Tibial nerve (tissue), 4 donors: ENCODE results near the gene SIGLEC7. TPM values are rescaled to one million over a fixed set of nuclear protein-coding genes. Genes with fewer than 3 reads are reported as not detected.

ENCODE experiments used
- DNase-seq, 2 donors: peaks; one replicate each; pipeline ENCODE4 v3.0.0-alpha.2; 2019; ENCODE audit warnings: low spot score in 2 of 2
- H3K27ac ChIP-seq, 4 donors: fragments of 200-600 bp; sonication (generic) in 3 of 4; one replicate each; pipeline ENCODE4 v1.5.1; 2017 to 2019; ENCODE audit warnings: mild to moderate bottlenecking in 1 of 4
- H3K27me3 ChIP-seq, 2 donors: fragments of 200-600 bp; sonication (generic) in 1 of 2; one replicate each; pipeline versions ENCODE4 v1.5.1 to v1.6.0; 2017 to 2019
- H3K36me3 ChIP-seq, 3 donors: fragments of 200-600 bp; sonication (generic); one replicate each; pipeline ENCODE4 v1.5.1; 2018 to 2019
- H3K4me1 ChIP-seq, 4 donors: fragments of 200-600 bp; sonication (generic) in 3 of 4; one replicate each; pipeline ENCODE4 v1.5.1; 2017 to 2019
- H3K4me3 ChIP-seq, 4 donors: fragments of 200-600 bp; sonication (generic) in 3 of 4; one replicate each; pipeline ENCODE4 v1.5.1; 2017 to 2019; ENCODE audit warnings: mild to moderate bottlenecking in 1 of 4, moderate library complexity in 1 of 4
- H3K9me3 ChIP-seq, 4 donors: fragments of 200-600 bp; sonication (generic) in 3 of 4; one replicate each; pipeline ENCODE4 v1.5.1; 2017 to 2019
- CTCF ChIP-seq, 5 experiments: fragments of 200-600 bp in 3 of 5; fragments of 450-650 bp in 2 of 5; sonication (generic) in 3 of 5; IDR thresholded peaks; one replicate each; pipeline ENCODE4 v1.5.1; 2016 to 2019; ENCODE audit warnings: antibody characterized with exemption in 5 of 5, mild to moderate bottlenecking in 3 of 5, moderate library complexity in 2 of 5
- EP300 ChIP-seq, 2 donors: sonication (generic); formaldehyde crosslinking; IDR thresholded peaks; one replicate each; pipeline ENCODE4 v1.6.1; 2017; ENCODE audit warnings: antibody characterized with exemption in 2 of 2, mild to moderate bottlenecking in 1 of 2
- POLR2A ChIP-seq, 2 donors: fragments of 450-650 bp; IDR thresholded peaks; one replicate each; pipeline ENCODE4 v1.6.1; 2017; ENCODE audit warnings: antibody characterized with exemption in 2 of 2, mild to moderate bottlenecking in 2 of 2, moderate library complexity in 2 of 2
- WGBS, 2 donors: methylation state at CpG; one replicate each; pipeline ENCODE4 v1.1.5; 2018; 5-methylcytosine and 5-hydroxymethylcytosine counted together
- total RNA-seq, 4 donors: library from RNA; depleted of rRNA; stranded (reverse); fragments of >200 nt; gene quantifications; one replicate each; pipeline ENCODE4 v1.1.0, GENCODE V29; 2016

The SIGLEC7 gene
- total RNA-seq, 4 donors from 2014 or later = 0.42 to 7.5 (median 1.1) TPM

- Histone ChIP-seq H3K4me1 (peaks cover 0 to 3% (median 0%) of the 10 kb centered on the region in 4 donors), H3K27ac (no peak overlapping the region), H3K4me3 (no peak overlapping the region), H3K27me3 (no peaks in the 10 kb centered on the region), H3K36me3 (no peaks in the 10 kb centered on the region), H3K9me3 (no peaks in the 10 kb centered on the region)
- DNase-seq = no peak
- 85 to 89% methylated on average over 3 to 4 of the region's 5 CpGs for WGBS, 2 donors
- TF ChIP-seq CTCF (IDR thresholded peaks at IDR 0.05) = no peak
- no peak for TF ChIP-seq EP300 (IDR thresholded peaks at IDR 0.05)
- TF ChIP-seq POLR2A (IDR thresholded peaks at IDR 0.05) = no peak
Measured at GRCh38 chr19:51143486-51143885, 1.4 kb downstream of the SIGLEC7 start.

GRCh38 chr19:51144482-51145045 lies 2.5 kb downstream of the SIGLEC7 start:
- Histone ChIP-seq H3K9me3 (peaks cover 0 to 3% (median 0%) of the 10 kb centered on the region in 4 donors), H3K4me3 (no peak overlapping the region), H3K27me3 (no peaks in the 10 kb centered on the region), H3K36me3 (no peaks in the 10 kb centered on the region), H3K4me1 (peaks cover 0 to 3% (median 0%) of the 10 kb centered on the region in 4 donors), H3K27ac (no peak overlapping the region)
- TF ChIP-seq POLR2A (IDR thresholded peaks at IDR 0.05) (no peak), EP300 (IDR thresholded peaks at IDR 0.05) (no peak), CTCF (IDR thresholded peaks at IDR 0.05) (no peak)
- 87 to 88% methylated on average over 1 to 9 of the region's 11 CpGs for WGBS, 2 donors
- DNase-seq = no peak

GRCh38 chr19:51145916-51146493 lies 3.9 kb downstream of the SIGLEC7 start:
- Histone ChIP-seq H3K27ac (no peak overlapping the region), H3K4me3 (no peak overlapping the region), H3K4me1 (peaks cover 0 to 3% (median 0%) of the 10 kb centered on the region in 4 donors), H3K36me3 (no peaks in the 10 kb centered on the region), H3K9me3 (peaks cover 0 to 3% (median 0%) of the 10 kb centered on the region in 4 donors), H3K27me3 (no peaks in the 10 kb centered on the region)
- 73 to 77% methylated on average over 4 of the region's 4 CpGs for WGBS, 2 donors
- DNase-seq = no peak
- TF ChIP-seq CTCF (IDR thresholded peaks at IDR 0.05) = no peak

GRCh38 chr19:51146751-51147150 lies 4.7 kb downstream of the SIGLEC7 start:
- no peaks in the 10 kb centered on the region for H3K27me3 ChIP-seq
- DNase-seq = no peak
- WGBS, 2 donors = 69 to 82% methylated on average over 7 of the region's 7 CpGs
- H3K36me3 ChIP-seq = no peaks in the 10 kb centered on the region
- H3K27ac ChIP-seq = no peak overlapping the region
- TF ChIP-seq CTCF (IDR thresholded peaks at IDR 0.05) = no peak
- TF ChIP-seq POLR2A (IDR thresholded peaks at IDR 0.05) = no peak
- TF ChIP-seq EP300 (IDR thresholded peaks at IDR 0.05) = no peak
- H3K4me1 ChIP-seq = no peaks in the 10 kb centered on the region
- no peak overlapping the region for H3K4me3 ChIP-seq
- H3K9me3 ChIP-seq = peaks cover 0 to 3% (median 0%) of the 10 kb centered on the region in 4 donors

- Histone ChIP-seq H3K27me3 (no peaks in the 10 kb centered on the region), H3K4me1 (no peaks in the 10 kb centered on the region), H3K4me3 (no peak overlapping the region), H3K36me3 (no peaks in the 10 kb centered on the region), H3K27ac (no peak overlapping the region), H3K9me3 (peaks cover 0 to 3% (median 0%) of the 10 kb centered on the region in 4 donors)
- TF ChIP-seq CTCF (IDR thresholded peaks at IDR 0.05) = no peak
- 19 to 25% methylated on average over 1 of the region's 1 CpG for WGBS, 2 donors
- no peak for DNase-seq
Measured at GRCh38 chr19:51147663-51148062, 5.6 kb downstream of the SIGLEC7 start.
